Left lung (tissue), 14 donors: ENCODE data around the gene OR4C16. TPM values are rescaled to one million over a fixed set of nuclear protein-coding genes. Genes with fewer than 3 reads are reported as not detected.

Source experiments
- ATAC-seq: fragments of 200-7000 bp; cut with Tn5 transposase; one replicate; pipeline ENCODE4 v1.9.1; 2020; ENCODE audit warnings: moderate library complexity
- DNase-seq, 4 donors: peaks; one replicate each; pipeline ENCODE4 v3.0.0-alpha.2; 2013 to 2020
- H3K27ac ChIP-seq, 2 donors: fragments of 200-600 bp; sonication (generic) in 1 of 2; one replicate each; pipeline versions ENCODE4 v1.5.0 to v1.8.0; 2020 to 2021
- H3K27me3 ChIP-seq, 2 donors: fragments of 200-600 bp; sonication (generic) in 1 of 2; one replicate each; pipeline versions ENCODE4 v1.5.0 to v1.8.0; 2020 to 2021
- H3K36me3 ChIP-seq, 2 donors: fragments of 200-600 bp; sonication (generic) in 1 of 2; one replicate each; pipeline versions ENCODE4 v1.5.0 to v1.8.0; 2020 to 2021
- H3K4me1 ChIP-seq, 2 donors: fragments of 200-600 bp; one replicate each; pipeline ENCODE4 v1.8.0; 2021
- H3K4me3 ChIP-seq, 2 donors: fragments of 200-600 bp; sonication (generic) in 1 of 2; one replicate each; pipeline versions ENCODE4 v1.5.0 to v1.8.0; 2020 to 2021; ENCODE audit warnings: mild to moderate bottlenecking in 1 of 2
- H3K9me3 ChIP-seq, 2 donors: fragments of 200-600 bp; sonication (generic) in 1 of 2; one replicate each; pipeline versions ENCODE4 v1.5.0 to v1.8.0; 2020 to 2021
- intact Hi-C, 2 donors: fragments of 100-400 bp; cut with DNase I; formaldehyde crosslinking; loops; one replicate each; pipeline versions ENCODE4 v1.11.2 to v1.14.2; 2022
- long read RNA-seq, 12 donors: library from polyadenylated mRNA in 2 of 12; unstranded in 2 of 12; transcript quantifications; one replicate each; pipeline ENCODE4 v2.0.0 and lab custom pipeline, GENCODE V29; 2019 to 2026
- polyA plus RNA-seq, 6 donors: library from polyadenylated mRNA; unstranded; fragments of 120-200 nt; gene quantifications; one replicate each; pipeline ENCODE4 v1.2.1, GENCODE V29; 2013; ENCODE audit not compliant: insufficient read length in 6 of 6
- total RNA-seq, 2 donors: library from RNA; stranded (reverse); fragmentation: NEBNext Ultra II Directional; extraction: Animal tissue kit (Norgen Biotek cat#: 25700); gene quantifications; one replicate each; pipeline ENCODE4 v1.2.1, GENCODE V29; 2021
- TF ChIP-seq, protein P1 (sequence below), 2 donors: fragments of 200-600 bp; sonication (generic) in 1 of 2; IDR thresholded peaks; one replicate each; pipeline versions ENCODE4 v1.5.0 to v1.8.0; 2021; ENCODE audit warnings: antibody characterized with exemption in 2 of 2
- donor health status: DM: no; HTN: yes; CAD: no.
- donor health status: DM: no; HTN: no; CAD: no.

Gene OR4C16, protein sequence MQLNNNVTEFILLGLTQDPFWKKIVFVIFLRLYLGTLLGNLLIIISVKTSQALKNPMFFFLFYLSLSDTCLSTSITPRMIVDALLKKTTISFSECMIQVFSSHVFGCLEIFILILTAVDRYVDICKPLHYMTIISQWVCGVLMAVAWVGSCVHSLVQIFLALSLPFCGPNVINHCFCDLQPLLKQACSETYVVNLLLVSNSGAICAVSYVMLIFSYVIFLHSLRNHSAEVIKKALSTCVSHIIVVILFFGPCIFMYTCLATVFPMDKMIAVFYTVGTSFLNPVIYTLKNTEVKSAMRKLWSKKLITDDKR
- total RNA-seq = not detected
- not detected for polyA plus RNA-seq
- long read RNA-seq, donor 1 = 0 reads
- long read RNA-seq, donor 2 = 0 reads
- long read RNA-seq, donor 3 = 0 reads
- long read RNA-seq, donor 4 = 0 reads
- long read RNA-seq, donor 5 = 0 reads
- long read RNA-seq, donor 6 = 0 reads
- long read RNA-seq, donor 7 = 0 reads
- long read RNA-seq, donor 8 = 0 reads
- long read RNA-seq, donor 9 = 0 reads
- long read RNA-seq, donor 10 = 0 reads
- long read RNA-seq, donor 11 = 0 reads
- long read RNA-seq, donor 12 = 0 reads

DNA sequence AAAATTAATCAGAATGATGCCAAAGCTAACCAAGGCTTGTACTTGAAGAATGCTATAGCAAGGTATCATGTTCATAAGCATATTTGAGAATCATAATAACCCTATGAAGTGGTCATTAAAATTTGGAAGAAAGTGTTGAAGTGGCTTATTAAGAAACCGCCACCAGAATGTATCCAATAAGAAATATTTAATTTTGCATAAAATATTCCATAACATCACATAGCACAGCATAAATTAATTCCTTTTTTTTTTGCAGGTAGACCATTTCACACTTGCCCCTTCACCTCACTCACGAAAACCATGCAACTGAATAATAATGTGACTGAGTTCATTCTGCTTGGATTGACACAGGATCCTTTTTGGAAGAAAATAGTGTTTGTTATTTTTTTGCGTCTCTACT is at the start of gene OR4C16:
OR4C16 (plus strand) TSS at position 301 of the 400 bp plus-strand sequence; CDS start at position 301, 0 bp downstream.
- TF ChIP-seq, protein P1, sequence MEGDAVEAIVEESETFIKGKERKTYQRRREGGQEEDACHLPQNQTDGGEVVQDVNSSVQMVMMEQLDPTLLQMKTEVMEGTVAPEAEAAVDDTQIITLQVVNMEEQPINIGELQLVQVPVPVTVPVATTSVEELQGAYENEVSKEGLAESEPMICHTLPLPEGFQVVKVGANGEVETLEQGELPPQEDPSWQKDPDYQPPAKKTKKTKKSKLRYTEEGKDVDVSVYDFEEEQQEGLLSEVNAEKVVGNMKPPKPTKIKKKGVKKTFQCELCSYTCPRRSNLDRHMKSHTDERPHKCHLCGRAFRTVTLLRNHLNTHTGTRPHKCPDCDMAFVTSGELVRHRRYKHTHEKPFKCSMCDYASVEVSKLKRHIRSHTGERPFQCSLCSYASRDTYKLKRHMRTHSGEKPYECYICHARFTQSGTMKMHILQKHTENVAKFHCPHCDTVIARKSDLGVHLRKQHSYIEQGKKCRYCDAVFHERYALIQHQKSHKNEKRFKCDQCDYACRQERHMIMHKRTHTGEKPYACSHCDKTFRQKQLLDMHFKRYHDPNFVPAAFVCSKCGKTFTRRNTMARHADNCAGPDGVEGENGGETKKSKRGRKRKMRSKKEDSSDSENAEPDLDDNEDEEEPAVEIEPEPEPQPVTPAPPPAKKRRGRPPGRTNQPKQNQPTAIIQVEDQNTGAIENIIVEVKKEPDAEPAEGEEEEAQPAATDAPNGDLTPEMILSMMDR (IDR thresholded peaks at IDR 0.05) = no peak
- H3K9me3 ChIP-seq = peaks cover 0 to 41% of the 10 kb centered on the region in 2 donors
- H3K27ac ChIP-seq = no peak within 1 kb of the TSS
- no peaks in the 10 kb centered on the region for H3K36me3 ChIP-seq
- DNase-seq (no peak), ATAC-seq (no peak)
- no peaks in the 10 kb centered on the region for H3K27me3 ChIP-seq
- no peaks in the 10 kb centered on the region for H3K4me1 ChIP-seq
- no peak within 1 kb of the TSS for H3K4me3 ChIP-seq
- intact Hi-C loops = no loop called here

DNA sequence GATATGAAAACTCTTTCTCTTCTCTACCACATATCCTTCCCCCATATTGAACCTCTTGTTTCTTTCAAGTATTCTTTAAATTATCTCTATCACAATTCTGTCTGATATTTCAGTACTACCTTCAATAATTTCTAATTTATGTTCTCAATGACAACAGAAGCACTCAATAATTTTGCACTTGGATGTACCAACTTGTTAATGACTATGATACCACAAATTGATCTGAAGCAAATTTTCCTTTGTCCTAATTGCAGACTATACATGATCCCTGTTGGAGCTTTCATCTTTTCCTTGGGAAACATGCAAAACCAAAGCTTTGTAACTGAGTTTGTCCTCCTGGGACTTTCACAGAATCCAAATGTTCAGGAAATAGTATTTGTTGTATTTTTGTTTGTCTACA is 17.8 kb upstream of the OR4C16 start, which contains the start of gene OR4C15:
OR4C15 (plus strand) TSS at position 301 of the 400 bp plus-strand sequence; CDS start at position 301, 0 bp downstream.
- intact Hi-C loops = no loop called here
- ATAC-seq = no peak
- Histone ChIP-seq H3K27ac (no peak within 1 kb of the TSS), H3K4me1 (no peaks in the 10 kb centered on the region), H3K9me3 (peaks cover 0 to 29% of the 10 kb centered on the region in 2 donors), H3K4me3 (no peak within 1 kb of the TSS), H3K36me3 (no peaks in the 10 kb centered on the region), H3K27me3 (no peaks in the 10 kb centered on the region)
- no peak for DNase-seq
- TF ChIP-seq, protein P1 (IDR thresholded peaks at IDR 0.05) = no peak

DNA sequence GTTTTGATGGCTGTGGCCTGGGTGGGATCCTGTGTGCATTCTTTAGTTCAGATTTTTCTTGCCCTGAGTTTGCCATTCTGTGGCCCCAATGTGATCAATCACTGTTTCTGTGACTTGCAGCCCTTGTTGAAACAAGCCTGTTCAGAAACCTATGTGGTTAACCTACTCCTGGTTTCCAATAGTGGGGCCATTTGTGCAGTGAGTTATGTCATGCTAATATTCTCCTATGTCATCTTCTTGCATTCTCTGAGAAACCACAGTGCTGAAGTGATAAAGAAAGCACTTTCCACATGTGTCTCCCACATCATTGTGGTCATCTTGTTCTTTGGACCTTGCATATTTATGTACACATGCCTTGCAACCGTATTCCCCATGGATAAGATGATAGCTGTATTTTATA is 620 bp downstream of the OR4C16 start:
- ATAC-seq = no peak
- Histone ChIP-seq H3K9me3 (peaks cover 0 to 48% of the 10 kb centered on the region in 2 donors), H3K36me3 (no peaks in the 10 kb centered on the region), H3K4me1 (no peaks in the 10 kb centered on the region), H3K27me3 (no peaks in the 10 kb centered on the region), H3K4me3 (no peak overlapping the region), H3K27ac (no peak overlapping the region)
- intact Hi-C loops = no loop called here
- DNase-seq = no peak
- TF ChIP-seq, protein P1 (IDR thresholded peaks at IDR 0.05) = no peak

DNA sequence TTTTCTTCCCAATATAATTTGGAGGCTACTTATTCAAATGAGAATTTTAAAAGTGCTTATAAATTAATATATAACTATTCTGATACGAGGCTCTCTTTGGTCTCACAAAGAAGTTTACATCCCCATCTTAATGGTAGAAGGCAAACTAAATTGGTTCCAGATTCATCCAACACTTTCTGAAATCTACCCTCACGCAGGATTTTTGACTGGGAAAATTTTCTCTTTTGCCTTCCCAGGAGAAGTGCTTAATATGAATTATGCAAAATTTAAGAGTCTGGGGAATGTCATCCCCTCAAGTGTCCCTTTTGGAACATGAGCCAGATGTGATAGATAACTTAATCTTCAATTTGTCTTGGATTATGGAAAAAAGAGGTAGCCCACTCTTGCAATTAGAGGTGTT is 35.6 kb downstream of the OR4C16 start, which contains the start of gene OR4C11:
OR4C11 (minus strand) TSS at position 101 of the 400 bp plus-strand sequence. CDS start 3,272 bp downstream, outside the sequence.
- no peak within 1 kb of the TSS for H3K4me3 ChIP-seq
- TF ChIP-seq, protein P1 (IDR thresholded peaks at IDR 0.05) = no peak
- DNase-seq (no peak), ATAC-seq (no peak)
- intact Hi-C loops = no loop called here
- H3K36me3 ChIP-seq = no peaks in the 10 kb centered on the region
- no peaks in the 10 kb centered on the region for H3K4me1 ChIP-seq
- H3K9me3 ChIP-seq = peaks cover 0 to 15% of the 10 kb centered on the region in 2 donors
- no peak within 1 kb of the TSS for H3K27ac ChIP-seq
- H3K27me3 ChIP-seq = no peaks in the 10 kb centered on the region

Other genes with a start within 250 kb of the OR4C16 start
- not detected for gene OR4A16, start 228.9 kb upstream of the OR4C16 start, total RNA-seq
- gene OR4A16, start 228.9 kb upstream of the OR4C16 start, polyA plus RNA-seq = not detected
- gene OR4A15, start 204.2 kb upstream of the OR4C16 start, total RNA-seq = not detected
- gene OR4A15, start 204.2 kb upstream of the OR4C16 start, polyA plus RNA-seq = not detected
- gene OR4C15, start 17.7 kb upstream of the OR4C16 start, total RNA-seq = not detected
- not detected for gene OR4C15, start 17.7 kb upstream of the OR4C16 start, polyA plus RNA-seq
- gene OR4C11, start 35.5 kb downstream of the OR4C16 start, total RNA-seq = not detected
- gene OR4C11, start 35.5 kb downstream of the OR4C16 start, polyA plus RNA-seq = not detected
- not detected for gene OR4P4, start 63.0 kb downstream of the OR4C16 start, total RNA-seq
- under 1 TPM in 3 of 6 donors, not detected in 3; 0.07 to 0.13 (median 0.11) TPM for gene OR4P4, start 63.0 kb downstream of the OR4C16 start, polyA plus RNA-seq
- gene OR4S2, start 76.2 kb downstream of the OR4C16 start, total RNA-seq = not detected
- gene OR4S2, start 76.2 kb downstream of the OR4C16 start, polyA plus RNA-seq = not detected
- not detected for gene OR4C6, start 90.1 kb downstream of the OR4C16 start, total RNA-seq
- gene OR4C6, start 90.1 kb downstream of the OR4C16 start, polyA plus RNA-seq = not detected
- not detected for gene OR5D13, start 201.3 kb downstream of the OR4C16 start, total RNA-seq
- gene OR5D13, start 201.3 kb downstream of the OR4C16 start, polyA plus RNA-seq = not detected
- gene OR5D14, start 223.4 kb downstream of the OR4C16 start, total RNA-seq = not detected
- not detected for gene OR5D14, start 223.4 kb downstream of the OR4C16 start, polyA plus RNA-seq
- not detected for gene OR5L1, start 239.2 kb downstream of the OR4C16 start, total RNA-seq
- not detected for gene OR5L1, start 239.2 kb downstream of the OR4C16 start, polyA plus RNA-seq
- not detected for gene OR5D18, start 247.5 kb downstream of the OR4C16 start, total RNA-seq
- not detected for gene OR5D18, start 247.5 kb downstream of the OR4C16 start, polyA plus RNA-seq